ENCODE measurements around the gene TRAPPC1. TPM values are rescaled to one million over a fixed set of nuclear protein-coding genes. Genes with fewer than 3 reads are reported as not detected.

Gene TRAPPC1
- total RNA-seq, 1 donor from 2014 or later = 135 TPM

DNA sequence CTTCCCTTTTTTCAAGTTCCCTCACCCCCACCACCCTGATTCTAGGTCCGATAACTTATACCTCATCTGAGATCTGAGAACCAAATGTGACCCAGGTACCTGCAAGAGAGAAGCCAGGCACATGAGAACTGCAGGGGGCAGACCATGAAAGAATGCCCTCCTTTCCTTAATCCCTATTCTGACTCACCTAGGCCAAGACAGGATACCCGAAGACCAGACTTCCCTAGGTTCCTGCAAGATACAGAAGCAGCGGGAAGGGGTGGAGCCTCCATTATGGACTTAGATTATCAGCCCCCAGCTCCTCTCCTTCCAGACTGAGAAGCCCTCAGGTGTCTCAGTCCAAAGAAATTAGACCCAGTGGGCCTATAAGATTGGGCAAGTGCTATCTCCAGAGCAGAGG lies 4.2 kb downstream of the TRAPPC1 start:
- Histone ChIP-seq H3K4me1 (peaks cover 7% of the 10 kb centered on the region), H3K27me3 (no peaks in the 10 kb centered on the region), H3K4me3 (no peak overlapping the region), H3K27ac (no peak overlapping the region), H3K9me3 (no peaks in the 10 kb centered on the region), H3K36me3 (peaks cover 8% of the 10 kb centered on the region)
- DNase-seq = no peak
- ATAC-seq = no peak
- intact Hi-C loops (cut with DNase I) = no loop called here
- TF ChIP-seq, protein P1, sequence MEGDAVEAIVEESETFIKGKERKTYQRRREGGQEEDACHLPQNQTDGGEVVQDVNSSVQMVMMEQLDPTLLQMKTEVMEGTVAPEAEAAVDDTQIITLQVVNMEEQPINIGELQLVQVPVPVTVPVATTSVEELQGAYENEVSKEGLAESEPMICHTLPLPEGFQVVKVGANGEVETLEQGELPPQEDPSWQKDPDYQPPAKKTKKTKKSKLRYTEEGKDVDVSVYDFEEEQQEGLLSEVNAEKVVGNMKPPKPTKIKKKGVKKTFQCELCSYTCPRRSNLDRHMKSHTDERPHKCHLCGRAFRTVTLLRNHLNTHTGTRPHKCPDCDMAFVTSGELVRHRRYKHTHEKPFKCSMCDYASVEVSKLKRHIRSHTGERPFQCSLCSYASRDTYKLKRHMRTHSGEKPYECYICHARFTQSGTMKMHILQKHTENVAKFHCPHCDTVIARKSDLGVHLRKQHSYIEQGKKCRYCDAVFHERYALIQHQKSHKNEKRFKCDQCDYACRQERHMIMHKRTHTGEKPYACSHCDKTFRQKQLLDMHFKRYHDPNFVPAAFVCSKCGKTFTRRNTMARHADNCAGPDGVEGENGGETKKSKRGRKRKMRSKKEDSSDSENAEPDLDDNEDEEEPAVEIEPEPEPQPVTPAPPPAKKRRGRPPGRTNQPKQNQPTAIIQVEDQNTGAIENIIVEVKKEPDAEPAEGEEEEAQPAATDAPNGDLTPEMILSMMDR (IDR thresholded peaks at IDR 0.05) = no peak

DNA sequence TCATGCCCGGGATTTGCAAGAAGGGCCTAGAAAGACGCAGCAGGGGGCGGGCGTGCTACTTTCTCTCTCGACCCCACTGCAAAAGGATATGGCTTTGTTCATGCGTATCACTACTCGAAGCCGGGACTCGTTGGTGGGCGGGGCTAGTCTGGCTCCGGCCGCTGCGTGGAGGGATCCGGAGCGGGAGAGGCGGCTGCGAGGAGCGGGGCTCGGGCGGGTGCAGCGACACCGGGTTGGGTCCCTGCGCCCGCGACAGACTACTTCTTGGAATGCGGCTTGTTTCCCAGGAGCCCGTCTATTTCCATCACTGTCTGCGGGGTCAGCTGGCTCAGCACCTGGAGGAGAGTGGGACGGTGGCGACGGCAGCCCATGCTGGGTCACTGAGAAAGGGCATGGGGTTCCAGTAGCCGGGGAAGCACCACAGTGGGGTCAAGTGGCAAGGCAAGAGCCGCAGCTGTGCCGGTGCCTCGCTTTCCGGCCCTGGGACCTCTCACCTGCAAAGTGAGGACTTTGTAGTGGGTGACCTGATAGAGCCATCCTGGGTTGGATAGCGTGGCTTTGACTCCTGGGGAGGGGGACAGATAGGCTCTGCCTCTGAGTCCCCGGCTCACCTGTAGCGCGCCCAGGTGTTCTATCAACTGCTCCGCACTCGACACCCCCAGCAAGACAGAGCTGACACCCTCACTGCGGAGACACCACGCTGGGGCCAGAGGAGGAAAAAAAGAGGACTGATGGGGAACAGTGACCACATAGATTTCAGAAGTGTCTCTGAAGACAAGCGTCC lies 8.7 kb downstream of the TRAPPC1 start:
- Histone ChIP-seq H3K4me3 (peak overlapping the region; percentile 54), H3K9me3 (no peaks in the 10 kb centered on the region), H3K27ac (peak overlapping the region; percentile 72), H3K36me3 (no peaks in the 10 kb centered on the region), H3K4me1 (peaks cover 11% of the 10 kb centered on the region), H3K27me3 (no peaks in the 10 kb centered on the region)
- TF ChIP-seq, protein P1 (IDR thresholded peaks at IDR 0.05) = no peak
- intact Hi-C loops (cut with DNase I) = no loop called here
- peak; percentile 96 for ATAC-seq
- peak; percentile 93 for DNase-seq

DNA sequence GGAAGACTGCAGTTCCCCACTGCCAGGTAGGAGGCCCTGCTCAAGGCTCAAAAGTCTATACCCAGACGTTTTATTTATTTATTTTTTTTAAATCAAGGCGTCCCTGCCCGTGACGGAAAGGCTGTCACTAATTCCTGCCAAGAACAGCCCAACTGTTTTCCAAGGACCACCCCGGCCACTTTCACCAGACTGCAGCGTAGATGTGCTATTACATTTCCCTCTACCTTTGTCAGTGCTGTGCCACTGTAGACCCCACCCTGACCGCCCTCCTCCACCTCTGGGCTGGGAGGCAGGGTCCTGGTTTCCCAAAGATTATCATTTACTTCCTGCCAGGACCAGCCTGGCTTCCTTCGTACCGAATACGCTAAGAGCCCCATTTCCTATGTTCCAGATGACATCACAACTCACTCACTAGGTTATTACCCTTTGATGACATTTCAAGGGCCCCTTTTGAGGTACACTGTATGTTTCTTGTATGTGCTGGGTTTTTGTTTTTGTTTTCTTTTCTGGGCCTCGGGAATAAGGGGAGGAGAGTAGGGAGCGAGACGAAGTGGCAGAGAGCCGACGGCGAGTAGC lies 9.4 kb downstream of the TRAPPC1 start:
- Histone ChIP-seq H3K27me3 (no peaks in the 10 kb centered on the region), H3K27ac (peak overlapping the region; percentile 72), H3K36me3 (no peaks in the 10 kb centered on the region), H3K4me3 (peak overlapping the region; percentile 54), H3K9me3 (no peaks in the 10 kb centered on the region), H3K4me1 (peaks cover 11% of the 10 kb centered on the region)
- no peak for ATAC-seq
- TF ChIP-seq, protein P1 (IDR thresholded peaks at IDR 0.05) = no peak
- intact Hi-C loops (cut with DNase I) = no loop called here
- DNase-seq = no peak

DNA sequence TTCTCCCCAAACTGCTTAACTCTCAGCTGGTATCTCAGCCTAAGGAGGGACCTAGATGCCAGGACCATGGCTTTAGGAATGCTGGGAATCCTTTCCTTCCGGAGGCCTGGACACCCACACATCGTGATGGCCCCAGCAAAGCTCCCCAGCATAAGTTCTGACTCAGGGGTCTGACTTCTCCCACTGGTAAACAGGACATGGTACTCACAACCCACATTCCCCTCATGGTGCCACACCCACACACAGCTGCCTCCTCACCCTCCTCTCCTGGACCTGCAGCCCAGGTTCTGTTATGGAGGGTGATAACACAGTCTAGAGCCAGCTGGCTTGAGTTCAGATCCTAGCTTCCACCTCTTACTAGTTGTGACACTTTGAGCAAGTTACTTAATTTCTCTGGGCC lies 14.9 kb downstream of the TRAPPC1 start:
- no peak for ATAC-seq
- Histone ChIP-seq H3K36me3 (peaks cover 6% of the 10 kb centered on the region), H3K9me3 (no peaks in the 10 kb centered on the region), H3K4me1 (peaks cover 22% of the 10 kb centered on the region), H3K4me3 (peak overlapping the region; percentile 62), H3K27me3 (no peaks in the 10 kb centered on the region), H3K27ac (peak overlapping the region; percentile 95)
- intact Hi-C loops (cut with DNase I) = no loop called here
- no peak for DNase-seq
- TF ChIP-seq, protein P1 (IDR thresholded peaks at IDR 0.05) = no peak

DNA sequence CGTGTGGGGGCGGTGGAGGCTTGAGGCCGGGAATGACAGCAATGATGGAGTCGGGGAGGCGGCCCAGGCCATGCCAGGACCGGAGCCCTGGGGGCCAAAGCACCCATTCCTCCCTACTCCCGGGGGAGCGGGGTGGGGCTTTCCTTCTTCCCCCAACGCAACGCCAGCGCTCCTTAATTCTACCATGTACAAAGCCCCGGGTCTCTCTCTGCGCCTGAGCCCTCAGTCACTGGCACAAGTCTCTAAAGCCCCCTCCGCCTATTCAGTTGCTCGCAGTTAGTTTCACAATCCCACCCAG lies 15.4 kb downstream of the TRAPPC1 start:
- Histone ChIP-seq H3K27me3 (no peaks in the 10 kb centered on the region), H3K36me3 (peaks cover 11% of the 10 kb centered on the region), H3K9me3 (no peaks in the 10 kb centered on the region), H3K27ac (peak overlapping the region; percentile 95), H3K4me3 (peak overlapping the region; percentile 62), H3K4me1 (peaks cover 22% of the 10 kb centered on the region)
- ATAC-seq = no peak
- DNase-seq = no peak
- TF ChIP-seq, protein P1 (IDR thresholded peaks at IDR 0.05) = no peak
- intact Hi-C loops (cut with DNase I) = no loop called here
